ENCODE results near the gene SLC6A17. TPM values are rescaled to one million over a fixed set of nuclear protein-coding genes. Genes with fewer than 3 reads are reported as not detected.

SLC6A17 gene
- total RNA-seq, 1 donor from 2014 or later = 1.6 TPM

GRCh38 chr1:110209715-110210603 lies 59.7 kb downstream of the SLC6A17 start, which contains the start of gene KCNC4:
TSS of gene KCNC4 (plus strand) at chr1:110210314. CDS start at chr1:110211500, 1,186 bp downstream.
- H3K36me3 Mint-ChIP-seq (ENCODE audit: low read depth) = no peaks in the 10 kb centered on the region
- H3K27ac Mint-ChIP-seq (ENCODE audit: unreplicated experiment) = peak within 1 kb of the TSS; percentile 78
- H3K4me1 Mint-ChIP-seq (ENCODE audit: low read depth) = peaks cover 17% of the 10 kb centered on the region
- peak; percentile 9 for TF ChIP-seq CTCF (IDR thresholded peaks at IDR 0.05)
- DNase-seq (ENCODE audit: low spot score) = no peak
- H3K4me3 Mint-ChIP-seq (ENCODE audit: unreplicated experiment) = peak within 1 kb of the TSS; percentile 87
- H3K27me3 Mint-ChIP-seq (ENCODE audit: low read depth) = peaks cover 17% of the 10 kb centered on the region
- H3K9me3 Mint-ChIP-seq (ENCODE audit: low read depth) = no peaks in the 10 kb centered on the region

GRCh38 chr1:110210604-110211495 lies 60.6 kb downstream of the SLC6A17 start:
- H3K4me3 Mint-ChIP-seq (ENCODE audit: unreplicated experiment) = peak overlapping the region; percentile 65
- H3K9me3 Mint-ChIP-seq (ENCODE audit: low read depth) = no peaks in the 10 kb centered on the region
- H3K4me1 Mint-ChIP-seq (ENCODE audit: low read depth) = peaks cover 17% of the 10 kb centered on the region
- DNase-seq (ENCODE audit: low spot score) = no peak
- H3K27me3 Mint-ChIP-seq (ENCODE audit: low read depth) = peaks cover 17% of the 10 kb centered on the region
- no peaks in the 10 kb centered on the region for H3K36me3 Mint-ChIP-seq (ENCODE audit: low read depth)
- TF ChIP-seq CTCF (IDR thresholded peaks at IDR 0.05) = no peak
- H3K27ac Mint-ChIP-seq (ENCODE audit: unreplicated experiment) = peak overlapping the region; percentile 32

- no peak overlapping the region for H3K27ac Mint-ChIP-seq (ENCODE audit: unreplicated experiment)
- peak overlapping the region; percentile 65 for H3K4me3 Mint-ChIP-seq (ENCODE audit: unreplicated experiment)
- H3K27me3 Mint-ChIP-seq (ENCODE audit: low read depth) = peaks cover 17% of the 10 kb centered on the region
- no peak for DNase-seq (ENCODE audit: low spot score)
- no peaks in the 10 kb centered on the region for H3K36me3 Mint-ChIP-seq (ENCODE audit: low read depth)
- no peak for TF ChIP-seq CTCF (IDR thresholded peaks at IDR 0.05)
- peaks cover 17% of the 10 kb centered on the region for H3K4me1 Mint-ChIP-seq (ENCODE audit: low read depth)
- H3K9me3 Mint-ChIP-seq (ENCODE audit: low read depth) = no peaks in the 10 kb centered on the region
These were observed 61.3 kb downstream of the SLC6A17 start for GRCh38 chr1:110211496-110212168.

GRCh38 chr1:110212169-110213142 lies 62.2 kb downstream of the SLC6A17 start:
- H3K27ac Mint-ChIP-seq (ENCODE audit: unreplicated experiment) = no peak overlapping the region
- peak overlapping the region; percentile 44 for H3K4me3 Mint-ChIP-seq (ENCODE audit: unreplicated experiment)
- H3K27me3 Mint-ChIP-seq (ENCODE audit: low read depth) = peaks cover 16% of the 10 kb centered on the region
- H3K9me3 Mint-ChIP-seq (ENCODE audit: low read depth) = no peaks in the 10 kb centered on the region
- peaks cover 17% of the 10 kb centered on the region for H3K4me1 Mint-ChIP-seq (ENCODE audit: low read depth)
- TF ChIP-seq CTCF (IDR thresholded peaks at IDR 0.05) = no peak
- no peaks in the 10 kb centered on the region for H3K36me3 Mint-ChIP-seq (ENCODE audit: low read depth)
- no peak for DNase-seq (ENCODE audit: low spot score)

Measured in chondrocyte (in vitro differentiated cells).